Measurements from ENCODE around the gene BBS5.
"Not testable (repeated sequence)": the region's sequence is repeated elsewhere in the genome, so short reads cannot be mapped to it uniquely, and the experiment has no call there.

BBS5 gene

DNA sequence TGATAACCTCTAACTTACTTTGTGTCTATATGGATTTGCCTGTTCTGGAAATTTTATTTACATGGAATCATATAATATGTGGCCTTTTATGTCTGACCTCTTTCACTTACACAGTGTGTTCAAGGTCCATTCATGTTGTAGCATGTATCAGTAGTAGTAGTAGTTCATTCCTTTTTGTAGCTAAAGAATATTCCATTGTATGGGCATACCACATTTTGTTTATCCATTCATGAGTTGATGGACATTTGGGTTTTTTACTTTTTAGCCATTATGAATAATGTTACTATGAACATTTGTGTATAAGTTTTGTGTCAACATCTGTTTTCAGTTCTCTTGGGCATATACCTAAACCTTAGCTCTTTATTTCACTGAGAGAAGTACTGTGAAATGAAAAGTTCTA, 11.5 kb downstream of the BBS5 start:
- no peak for DNase-seq

DNA sequence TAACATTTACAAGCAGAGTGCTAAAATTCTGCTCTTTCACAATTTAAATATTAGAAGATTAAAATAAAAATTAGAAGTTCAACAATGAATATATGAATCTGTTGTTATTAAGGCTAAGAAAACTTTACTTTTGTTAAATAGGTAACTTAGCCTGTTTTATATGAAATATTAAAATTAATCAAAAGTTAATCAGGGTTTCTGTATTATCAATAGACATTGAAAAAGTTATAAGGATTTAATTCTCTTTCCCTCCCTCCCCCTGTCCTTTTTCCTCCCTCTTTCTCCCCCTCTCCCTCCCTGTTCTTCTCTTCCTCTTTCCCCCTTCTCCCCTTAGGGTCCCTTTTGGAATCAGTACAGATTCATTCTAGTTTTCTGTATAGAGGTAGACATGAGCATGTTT, 12.1 kb downstream of the BBS5 start:
- DNase-seq, result no peak

DNA sequence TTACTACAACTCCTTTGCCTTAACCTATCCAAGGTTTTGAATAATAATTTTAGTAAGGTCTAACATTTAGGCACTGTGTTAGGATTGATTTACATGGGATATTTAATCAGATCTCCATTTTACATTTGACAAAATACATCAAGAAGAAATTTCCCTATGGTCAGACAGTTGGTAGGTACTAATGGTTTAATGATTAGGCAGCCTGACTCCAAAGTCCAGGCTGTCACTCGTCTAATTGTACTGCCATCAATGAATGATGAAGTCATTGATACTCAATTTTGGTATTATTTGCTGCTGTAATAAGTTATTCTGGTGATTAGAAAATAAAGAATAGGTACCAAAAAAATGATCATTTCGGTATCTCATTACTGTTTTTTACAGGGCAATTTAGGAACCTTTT, 14.1 kb downstream of the BBS5 start:
- DNase-seq, result no peak

DNA sequence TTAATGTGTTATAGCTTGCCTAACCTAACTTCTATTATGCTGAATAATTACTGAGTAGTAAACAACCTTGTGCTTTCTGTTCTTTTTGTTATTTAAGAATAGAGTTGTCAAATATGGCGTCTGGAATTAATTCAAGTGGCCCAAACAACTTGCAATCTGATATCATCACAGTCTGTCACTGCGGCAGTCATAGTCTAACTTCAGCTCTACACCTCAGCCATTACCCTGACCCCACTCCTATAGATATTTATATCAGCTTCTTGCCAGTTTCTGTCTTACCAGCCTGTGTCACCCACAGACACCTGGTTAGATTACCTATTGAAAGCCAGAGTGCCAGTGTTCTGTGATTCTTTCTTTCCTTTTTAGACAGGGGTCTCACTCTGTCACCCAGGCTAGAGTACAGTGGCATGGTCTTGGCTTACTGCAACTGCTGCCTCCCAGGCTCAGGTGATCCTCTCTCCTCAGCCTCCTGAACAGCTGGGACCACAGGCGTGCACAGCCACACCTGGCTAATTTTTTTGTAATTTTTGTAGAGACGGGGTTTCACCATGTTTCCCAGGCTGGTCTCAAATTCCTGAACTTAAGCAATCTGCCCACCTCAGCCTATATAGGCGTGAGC, 16.1 kb downstream of the BBS5 start:
- DNase-seq, result no peak

DNA sequence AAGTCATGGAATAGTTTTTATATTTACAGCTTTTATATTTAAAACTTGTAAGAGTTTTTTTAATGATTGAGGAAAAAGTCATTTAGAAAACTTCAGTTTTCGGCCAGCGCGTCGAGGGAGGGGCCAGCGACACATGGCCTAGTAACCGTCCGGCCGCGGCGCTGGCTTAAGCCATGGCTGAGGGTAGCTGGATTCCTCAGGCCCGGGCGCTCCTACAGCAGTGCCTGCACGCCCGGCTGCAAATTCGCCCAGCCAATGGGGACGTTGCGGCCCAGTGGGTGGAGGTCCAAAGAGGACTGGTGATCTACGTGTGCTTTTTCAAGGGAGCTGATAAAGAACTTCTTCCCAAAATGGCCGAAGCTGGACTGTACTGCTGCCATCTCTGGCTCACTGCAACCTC, 25.4 kb downstream of the BBS5 start:
- DNase-seq, result no peak

DNA sequence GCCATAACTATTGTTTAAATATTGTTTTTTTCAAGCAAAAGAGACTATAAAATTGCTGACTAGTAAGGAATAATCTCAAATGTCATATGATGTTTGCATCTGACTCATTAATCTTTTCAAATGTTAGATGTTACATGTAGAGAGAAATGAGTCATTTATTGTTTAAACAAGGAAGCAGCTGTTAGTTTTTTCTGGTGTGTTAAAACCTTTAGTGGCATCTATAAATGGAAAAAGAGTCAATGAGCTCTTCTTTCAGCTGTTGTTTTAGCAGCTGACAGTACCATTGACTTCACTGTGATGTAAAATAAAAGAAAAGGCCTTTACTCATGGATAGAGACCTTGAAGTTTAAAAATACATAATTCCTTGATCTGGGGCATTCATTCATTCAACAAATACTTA, 28.4 kb downstream of the BBS5 start:
- DNase-seq, result no peak

DNA sequence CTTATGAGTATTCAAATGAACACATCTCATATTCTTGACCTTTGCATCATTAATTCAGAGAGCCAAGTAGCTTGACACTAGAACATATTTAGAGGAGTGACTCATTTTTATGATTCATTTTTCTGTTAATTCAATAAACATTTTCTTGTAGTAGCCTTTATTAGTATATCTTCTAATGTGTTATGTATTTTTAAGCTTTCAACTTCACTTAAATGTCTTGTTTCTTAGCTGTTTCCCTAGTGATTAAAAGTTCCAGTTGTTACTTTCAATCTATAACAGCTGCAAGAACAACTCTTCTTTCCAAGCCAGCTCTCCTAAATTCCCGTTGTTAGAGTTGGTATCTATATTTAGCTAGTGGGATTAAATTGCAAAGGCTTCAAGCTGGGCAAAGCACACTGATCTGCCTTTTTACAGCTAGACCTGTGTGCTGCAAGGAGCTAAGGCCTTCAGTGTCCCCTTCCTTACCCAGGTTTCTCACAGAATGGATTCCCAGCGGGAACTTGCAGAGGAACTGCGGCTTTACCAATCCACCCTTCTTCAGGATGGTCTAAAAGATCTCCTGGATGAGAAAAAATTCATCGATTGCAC, 30.1 kb downstream of the BBS5 start, which contains the start of gene KLHL41:
Gene KLHL41, plus strand, starts transcription at position 405 of the 588 bp plus-strand sequence. Its CDS starts 77 bp downstream, at position 482.
- no peak for DNase-seq

DNA sequence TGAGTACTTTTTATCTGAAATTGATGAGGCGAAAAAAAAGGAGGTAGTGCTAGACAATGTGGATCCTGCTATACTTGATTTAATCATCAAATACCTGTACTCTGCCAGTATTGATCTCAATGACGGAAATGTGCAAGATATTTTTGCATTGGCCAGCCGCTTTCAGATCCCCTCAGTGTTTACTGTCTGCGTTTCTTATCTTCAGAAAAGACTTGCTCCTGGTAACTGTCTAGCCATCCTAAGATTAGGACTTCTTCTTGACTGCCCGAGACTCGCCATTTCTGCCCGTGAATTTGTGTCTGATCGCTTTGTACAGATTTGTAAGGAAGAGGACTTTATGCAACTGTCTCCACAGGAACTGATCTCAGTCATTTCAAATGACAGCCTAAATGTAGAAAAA, 30.7 kb downstream of the BBS5 start:
- no peak for DNase-seq

DNA sequence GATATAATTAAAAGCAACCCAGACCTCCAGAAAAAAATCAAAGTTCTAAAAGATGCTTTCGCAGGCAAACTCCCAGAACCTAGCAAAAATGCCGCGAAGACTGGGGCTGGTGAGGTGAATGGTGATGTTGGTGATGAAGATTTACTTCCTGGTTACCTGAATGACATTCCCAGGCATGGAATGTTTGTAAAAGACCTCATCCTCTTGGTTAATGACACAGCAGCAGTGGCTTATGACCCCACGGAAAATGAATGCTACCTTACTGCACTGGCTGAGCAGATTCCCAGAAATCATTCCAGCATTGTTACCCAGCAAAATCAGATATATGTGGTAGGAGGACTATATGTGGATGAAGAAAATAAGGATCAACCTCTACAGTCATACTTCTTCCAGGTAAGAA, 31.2 kb downstream of the BBS5 start:
- no peak for DNase-seq

DNA sequence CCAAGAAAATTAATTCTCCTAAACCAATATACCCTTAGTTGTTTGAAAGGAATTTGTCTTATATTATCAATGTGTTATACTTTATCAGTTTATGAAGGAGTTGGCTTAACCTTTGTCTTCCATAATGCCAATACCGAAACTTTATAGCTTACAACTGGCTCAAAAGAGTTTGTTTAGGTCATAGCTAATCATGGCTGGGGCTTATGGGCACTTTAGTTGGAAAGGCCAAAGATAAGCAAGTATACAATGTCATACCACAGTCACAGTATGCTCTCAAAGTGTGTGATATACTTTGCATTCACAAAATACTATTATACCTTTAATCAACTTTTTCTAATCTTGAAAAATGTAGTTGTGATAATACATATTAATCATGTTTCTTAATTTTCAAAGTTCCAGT, 32.5 kb downstream of the BBS5 start:
- DNase-seq, result no peak

DNA sequence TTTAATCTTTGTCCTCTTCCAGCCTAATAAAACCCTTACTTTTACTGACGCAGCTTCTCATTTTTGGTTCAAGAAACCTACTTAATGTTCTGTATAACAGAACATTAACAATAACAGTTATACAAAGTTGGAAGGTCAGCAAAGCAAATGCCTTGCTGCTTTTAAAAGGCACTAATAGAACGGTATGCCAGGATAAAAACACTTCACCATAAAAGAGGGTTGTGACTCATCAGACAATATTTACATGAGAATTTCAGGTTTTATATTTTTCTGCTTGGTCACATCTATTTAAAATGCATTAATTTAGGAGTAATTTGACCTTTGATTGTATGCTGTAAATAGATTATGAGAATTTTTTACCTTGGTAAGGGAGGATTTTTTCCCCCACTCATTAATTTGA, 33.2 kb downstream of the BBS5 start:
- DNase-seq, result no peak

DNA sequence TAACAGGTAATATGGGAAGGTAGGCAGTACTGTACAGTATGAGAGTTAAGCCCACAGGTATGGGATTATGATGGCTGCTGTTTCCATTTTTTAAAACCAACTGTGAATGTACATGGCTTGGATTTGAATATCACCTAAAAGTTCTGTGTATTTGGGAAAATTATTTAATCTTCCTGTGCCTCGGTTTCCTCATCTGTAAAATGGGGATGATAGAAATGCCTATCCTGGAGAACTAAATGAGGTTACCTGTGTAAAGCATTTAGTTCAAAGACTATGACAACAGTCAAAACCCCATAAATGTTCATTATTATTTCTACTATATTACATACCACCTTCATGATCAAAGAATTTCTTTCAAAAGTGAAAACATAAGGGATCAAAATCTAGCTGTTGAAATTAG, 33.8 kb downstream of the BBS5 start:
- no peak for DNase-seq

DNA sequence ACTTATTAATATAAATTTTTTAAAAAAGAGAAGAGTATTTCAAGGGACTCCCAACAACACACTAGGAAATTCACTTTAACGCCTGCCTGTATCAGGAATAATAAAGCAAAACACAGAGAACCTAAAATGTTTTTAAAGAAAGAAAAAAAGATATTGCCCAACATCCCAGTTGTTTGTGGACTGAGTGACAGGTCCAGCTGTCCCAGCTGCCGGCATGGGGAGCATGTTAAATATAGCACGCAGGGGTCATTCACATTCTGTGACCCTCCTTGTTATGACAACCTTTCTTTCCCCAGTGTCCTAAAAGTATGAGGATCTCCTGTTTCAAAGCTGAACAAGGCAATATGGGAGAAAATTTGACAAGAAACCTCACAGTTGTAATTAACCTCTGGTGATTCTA, 34.6 kb downstream of the BBS5 start:
- DNase-seq, result no peak

DNA sequence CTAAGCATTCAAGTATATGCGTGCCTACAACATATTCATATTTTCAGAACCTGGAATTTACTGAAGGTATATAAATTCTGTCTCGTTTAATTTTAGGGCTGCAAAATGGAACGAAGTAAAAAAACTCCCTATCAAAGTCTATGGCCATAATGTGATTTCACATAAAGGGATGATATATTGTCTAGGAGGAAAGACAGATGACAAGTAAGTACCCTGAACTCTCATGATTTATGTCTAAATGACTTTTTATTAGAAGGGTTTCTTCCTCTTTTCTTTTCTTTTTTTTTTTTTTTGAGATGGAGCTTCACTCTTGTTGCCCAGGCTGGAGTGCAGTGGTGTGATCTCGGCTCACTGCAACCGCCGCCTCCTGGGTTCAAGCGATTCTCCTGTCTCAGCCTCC, 35.5 kb downstream of the BBS5 start:
- DNase-seq, result not testable (repeated sequence)

DNA sequence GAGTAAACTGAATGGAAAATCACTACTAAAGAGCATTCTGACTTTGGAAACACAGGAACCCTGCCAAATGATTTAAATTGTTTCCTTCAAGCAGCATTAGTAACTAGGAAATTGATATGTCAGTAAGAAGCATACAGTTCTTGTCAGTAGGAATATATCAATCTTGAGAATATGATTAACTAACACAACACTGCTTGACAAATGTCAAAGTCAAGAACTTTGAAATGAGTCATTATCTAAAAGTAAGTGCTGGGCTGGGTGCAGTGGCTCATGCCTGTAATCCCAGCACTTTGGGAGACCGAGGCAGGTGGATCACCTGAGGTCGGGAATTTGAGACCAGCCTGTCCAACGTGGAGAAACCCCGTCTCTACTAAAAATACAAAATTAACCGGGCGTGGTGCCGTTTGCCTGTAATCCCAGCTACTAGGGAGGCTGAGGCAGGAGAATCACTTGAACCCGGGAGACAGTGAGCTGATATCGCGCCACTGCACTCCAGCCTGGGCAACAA, 37.2 kb downstream of the BBS5 start:
- DNase-seq, result not testable (repeated sequence)

DNA sequence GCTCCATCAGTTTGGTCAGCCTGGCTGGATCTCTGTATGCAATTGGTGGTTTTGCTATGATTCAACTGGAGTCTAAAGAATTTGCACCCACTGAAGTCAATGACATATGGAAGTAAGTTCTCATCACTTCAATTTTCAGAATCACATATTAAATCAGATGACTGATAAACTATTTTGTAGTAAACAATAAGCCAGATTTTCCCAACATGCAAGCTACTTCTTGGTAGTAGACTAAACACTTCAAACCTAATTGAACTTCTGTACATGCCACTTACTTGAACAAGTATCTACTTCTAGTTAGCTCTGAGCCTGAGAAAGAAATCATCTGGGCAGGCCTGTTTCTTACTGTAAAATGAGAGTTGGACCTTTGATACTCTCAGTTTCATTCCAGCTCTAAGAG, 41.6 kb downstream of the BBS5 start:
- no peak for DNase-seq

DNA sequence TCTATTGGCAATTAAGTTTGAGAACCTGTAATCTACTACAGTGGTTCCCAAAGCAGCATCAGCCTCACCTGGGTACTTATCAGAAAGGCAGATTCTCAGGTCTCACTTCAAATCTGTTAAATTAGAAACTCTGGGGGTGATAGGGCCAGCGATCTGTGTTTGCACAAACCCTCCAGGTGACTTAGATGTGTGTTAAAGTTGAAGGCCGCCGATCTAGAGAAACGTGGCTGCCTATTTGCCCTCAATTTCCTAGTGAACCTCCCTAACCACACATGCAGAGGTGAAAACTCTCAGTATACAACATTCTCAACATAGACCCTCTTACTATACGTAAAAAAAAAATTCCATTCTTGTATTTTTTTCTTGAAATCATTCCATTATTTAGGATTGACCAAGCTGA, 44.4 kb downstream of the BBS5 start:
- DNase-seq, result no peak

DNA sequence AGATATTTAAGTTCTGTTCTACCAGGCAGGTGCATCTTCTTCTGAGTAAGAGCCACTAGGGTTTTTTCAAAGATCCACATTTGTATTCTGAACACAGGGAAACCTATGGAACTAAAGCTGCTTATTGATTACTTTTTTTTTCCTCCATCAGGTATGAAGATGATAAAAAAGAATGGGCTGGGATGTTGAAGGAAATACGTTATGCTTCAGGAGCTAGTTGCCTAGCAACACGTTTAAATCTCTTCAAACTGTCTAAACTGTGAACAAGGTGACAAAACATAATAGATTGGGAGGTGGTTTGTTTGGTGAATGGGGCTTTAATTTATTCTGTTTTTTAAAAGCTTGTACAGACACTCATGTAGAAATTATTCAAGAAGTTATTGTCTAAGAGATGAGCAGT, 46.1 kb downstream of the BBS5 start:
- no peak for DNase-seq

DNA sequence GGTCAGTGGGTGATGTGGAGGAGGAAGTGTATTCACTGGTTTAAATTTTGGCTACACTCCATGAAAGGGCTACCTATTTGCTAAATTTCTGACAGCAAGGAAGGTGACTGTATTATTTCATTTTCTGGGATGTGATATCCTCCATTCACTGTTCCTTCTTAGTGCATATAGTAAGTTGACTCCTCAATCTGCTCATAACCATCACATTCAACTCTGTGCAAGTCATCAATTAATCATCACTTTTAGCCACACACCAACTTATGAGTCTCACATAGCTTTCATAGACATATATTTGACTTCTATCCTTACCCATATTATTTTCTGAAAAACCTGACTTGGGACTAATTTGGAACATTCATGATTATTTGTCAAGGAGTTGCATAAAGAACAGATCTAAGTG, 47.2 kb downstream of the BBS5 start:
- DNase-seq, result no peak

DNA sequence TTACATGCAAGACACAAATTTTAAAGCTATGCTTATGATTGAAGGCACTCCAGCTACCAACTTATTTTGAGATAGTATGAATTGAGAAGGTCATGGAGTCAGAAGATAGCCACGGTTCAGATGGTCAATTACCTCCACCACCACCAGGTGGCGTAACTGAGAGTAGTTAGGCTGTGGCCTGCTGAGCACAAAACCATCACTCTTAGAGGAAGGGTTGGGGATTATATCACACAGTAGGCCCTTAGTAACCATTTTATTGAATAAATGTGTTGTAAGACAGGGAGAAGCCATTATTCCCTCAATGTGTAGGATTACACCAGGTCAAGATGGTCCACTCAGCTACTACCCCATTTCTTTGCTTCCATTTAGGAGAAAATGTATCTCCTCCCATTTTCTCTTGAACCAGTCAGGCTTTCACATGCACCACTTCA, 49.0 kb downstream of the BBS5 start:
- peak; percentile 80 to 85 for DNase-seq

DNA sequence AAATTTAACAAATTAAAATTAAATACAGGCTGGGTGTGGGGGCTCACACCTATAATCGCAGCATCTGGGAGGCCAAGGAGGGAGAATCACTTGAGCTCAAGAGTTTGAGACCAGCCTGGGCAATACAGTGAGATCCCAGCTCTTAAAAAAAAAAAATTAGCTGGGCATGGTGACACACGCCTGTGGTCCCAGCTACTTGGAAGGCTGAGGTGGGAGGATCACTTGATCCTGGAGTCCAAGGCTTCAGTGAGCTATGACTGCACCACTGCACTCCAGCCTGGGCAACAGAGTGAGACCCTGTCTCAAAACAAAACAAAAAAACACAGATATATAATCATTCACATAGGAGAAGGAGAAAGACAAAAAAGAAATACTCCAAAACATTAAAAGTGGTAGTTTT, 60.2 kb downstream of the BBS5 start:
- DNase-seq, result not testable (repeated sequence)

DNA sequence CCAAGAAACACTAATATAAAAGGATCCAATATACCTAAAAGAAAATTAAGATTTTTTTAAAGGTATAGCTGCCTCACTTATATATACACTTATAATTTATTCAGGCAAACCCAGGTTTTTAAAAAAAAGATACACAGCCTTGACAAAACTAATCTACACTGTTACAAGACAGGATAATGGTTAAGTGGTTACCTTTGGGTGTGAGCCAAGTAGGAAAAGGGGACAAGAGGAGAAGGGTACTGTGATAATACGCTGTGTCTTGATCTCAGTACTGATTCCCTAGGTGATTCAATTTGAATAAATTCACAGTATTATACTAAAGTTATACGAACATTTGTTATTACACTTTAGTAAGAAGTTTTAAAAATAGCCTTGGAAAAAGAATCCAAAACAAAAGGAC, 60.9 kb downstream of the BBS5 start:
- no peak for DNase-seq

DNA sequence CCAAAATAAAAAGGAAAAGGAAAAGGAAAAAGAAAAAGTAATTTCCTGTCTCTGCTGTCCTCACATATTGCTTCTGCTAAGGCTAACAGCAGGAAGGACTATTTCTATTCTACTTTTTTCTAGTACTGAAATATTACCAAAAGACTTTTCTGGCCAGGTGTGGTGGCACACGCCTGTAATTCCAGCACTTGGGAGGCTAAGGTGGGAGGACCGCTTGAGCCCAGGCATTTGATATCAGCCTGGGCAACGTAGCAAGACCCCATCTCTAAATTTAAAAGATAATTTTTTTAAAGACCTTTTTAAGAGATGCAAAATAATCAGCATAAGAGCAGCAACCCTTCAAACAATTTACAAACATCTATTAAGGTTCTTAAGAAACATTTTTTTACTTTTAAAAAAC, 63.1 kb downstream of the BBS5 start:
- no peak for DNase-seq

DNA sequence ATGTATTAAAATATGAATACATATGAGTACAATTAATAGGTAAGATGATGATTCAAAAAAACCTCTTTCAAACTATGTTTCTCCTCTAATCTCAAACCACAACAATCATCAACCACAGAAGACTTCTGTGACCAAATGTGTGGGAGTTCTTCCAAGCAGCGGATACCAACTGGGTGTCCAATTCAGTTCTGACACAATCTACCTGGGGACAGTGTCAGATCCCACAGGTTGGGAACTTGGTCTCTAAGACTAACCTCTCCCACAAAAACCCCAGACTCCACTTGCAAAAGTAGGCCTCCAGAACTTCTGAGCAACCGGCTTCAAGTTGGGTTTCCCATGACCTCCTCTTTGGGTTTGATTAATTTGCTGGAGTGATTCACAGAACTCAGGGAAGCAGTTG, 67.5 kb downstream of the BBS5 start:
- no peak for DNase-seq
